DMS153 (cell line): ENCODE data around the gene SIPA1.
"Not testable (repeated sequence)": the region's sequence is repeated elsewhere in the genome, so short reads cannot be mapped to it uniquely, and the experiment has no call there.

Experiments
- DNase-seq: peaks from one replicate; lab custom pipeline; 2025; lab: John Stamatoyannopoulos, UW

Gene SIPA1

GRCh38 chr11:65661599-65662246 lies 23.8 kb downstream of the SIPA1 start:
- DNase-seq: no peak

- no peak for DNase-seq
Observed at GRCh38 chr11:65662247-65662798, 24.4 kb downstream of the SIPA1 start.

GRCh38 chr11:65662799-65663638 lies 25.1 kb downstream of the SIPA1 start, which contains the start of gene RELA:
RELA (minus strand) TSS chr11:65662916; CDS start chr11:65662832, 84 bp downstream.
- peak; percentile 62 for DNase-seq

GRCh38 chr11:65663639-65664200 lies 25.8 kb downstream of the SIPA1 start:
- no peak for DNase-seq

- no peak for DNase-seq
Observed at GRCh38 chr11:65672180-65672860, 34.4 kb downstream of the SIPA1 start.

GRCh38 chr11:65672982-65673381 lies 35.1 kb downstream of the SIPA1 start:
- no peak for DNase-seq

GRCh38 chr11:65680192-65680743 lies 42.4 kb downstream of the SIPA1 start:
- DNase-seq: no peak

- DNase-seq: not testable (repeated sequence)
Observed at GRCh38 chr11:65683480-65683879, 45.6 kb downstream of the SIPA1 start.

- no peak for DNase-seq
Observed at GRCh38 chr11:65685981-65686380, 48.1 kb downstream of the SIPA1 start.

- DNase-seq: not testable (repeated sequence)
Observed at GRCh38 chr11:65691847-65692246, 53.9 kb downstream of the SIPA1 start.

GRCh38 chr11:65692367-65692766 lies 54.5 kb downstream of the SIPA1 start:
- no peak for DNase-seq

- peak; percentile 92 for DNase-seq
Observed at GRCh38 chr11:65695459-65696241, 57.7 kb downstream of the SIPA1 start.

GRCh38 chr11:65696802-65697552 lies 59.1 kb downstream of the SIPA1 start:
- DNase-seq: no peak

GRCh38 chr11:65698205-65698604 lies 60.3 kb downstream of the SIPA1 start:
- DNase-seq: no peak

- no peak for DNase-seq
Observed at GRCh38 chr11:65699306-65699705, 61.4 kb downstream of the SIPA1 start.

- no peak for DNase-seq
Observed at GRCh38 chr11:65700399-65700798, 62.5 kb downstream of the SIPA1 start.
